RWPE2 (cell line): Measurements from ENCODE around the gene HLA-A.

Source experiments
- ATAC-seq: fragments of 200-7000 bp; cut with Tn5 transposase; 3 replicates; pipeline ENCODE4 v1.9.1; 2021; ENCODE audit warnings: low read depth
- DNase-seq: peaks from one replicate; pipeline ENCODE4 v3.0.0-alpha.2; 2020; ENCODE audit warnings: low spot score
- H3K27ac ChIP-seq: fragments of 450-650 bp; 2 replicates; pipeline ENCODE4 v1.5.1; 2017; ENCODE audit warnings: mild to moderate bottlenecking; ENCODE audit not compliant: poor library complexity, severe bottlenecking
- H3K27me3 ChIP-seq: fragments of 250-450 bp; sonication (Bioruptor Pico); 2 replicates; pipeline ENCODE4 v1.5.1; 2021; ENCODE audit warnings: mild to moderate bottlenecking, moderate library complexity; ENCODE audit not compliant: insufficient read depth, poor library complexity, severe bottlenecking
- H3K36me3 ChIP-seq: fragments of 250-450 bp; sonication (Bioruptor Pico); 2 replicates; pipeline ENCODE4 v1.5.1; 2020; ENCODE audit warnings: low read depth, mild to moderate bottlenecking, moderate library complexity
- H3K4me1 ChIP-seq: fragments of 250-450 bp; sonication (Bioruptor Pico); 2 replicates; pipeline ENCODE4 v1.5.1; 2021; ENCODE audit warnings: mild to moderate bottlenecking, moderate library complexity; ENCODE audit not compliant: insufficient read depth, poor library complexity, severe bottlenecking
- H3K4me3 ChIP-seq: fragments of 250-450 bp; sonication (Bioruptor Pico); 2 replicates; pipeline ENCODE4 v1.5.1; 2021; ENCODE audit warnings: mild to moderate bottlenecking, moderate library complexity; ENCODE audit not compliant: severe bottlenecking
- H3K9me3 ChIP-seq: fragments of 250-450 bp; sonication (Bioruptor Pico); 2 replicates; pipeline ENCODE4 v1.5.1; 2021; ENCODE audit warnings: mild to moderate bottlenecking, moderate library complexity; ENCODE audit not compliant: severe bottlenecking
- TF ChIP-seq, protein P1 (sequence below): fragments of 450-650 bp; IDR thresholded peaks from one replicate; pipeline ENCODE4 v1.5.1; 2017; ENCODE audit warnings: mild to moderate bottlenecking, moderate library complexity; ENCODE audit not compliant: poor library complexity, severe bottlenecking

The HLA-A gene

DNA sequence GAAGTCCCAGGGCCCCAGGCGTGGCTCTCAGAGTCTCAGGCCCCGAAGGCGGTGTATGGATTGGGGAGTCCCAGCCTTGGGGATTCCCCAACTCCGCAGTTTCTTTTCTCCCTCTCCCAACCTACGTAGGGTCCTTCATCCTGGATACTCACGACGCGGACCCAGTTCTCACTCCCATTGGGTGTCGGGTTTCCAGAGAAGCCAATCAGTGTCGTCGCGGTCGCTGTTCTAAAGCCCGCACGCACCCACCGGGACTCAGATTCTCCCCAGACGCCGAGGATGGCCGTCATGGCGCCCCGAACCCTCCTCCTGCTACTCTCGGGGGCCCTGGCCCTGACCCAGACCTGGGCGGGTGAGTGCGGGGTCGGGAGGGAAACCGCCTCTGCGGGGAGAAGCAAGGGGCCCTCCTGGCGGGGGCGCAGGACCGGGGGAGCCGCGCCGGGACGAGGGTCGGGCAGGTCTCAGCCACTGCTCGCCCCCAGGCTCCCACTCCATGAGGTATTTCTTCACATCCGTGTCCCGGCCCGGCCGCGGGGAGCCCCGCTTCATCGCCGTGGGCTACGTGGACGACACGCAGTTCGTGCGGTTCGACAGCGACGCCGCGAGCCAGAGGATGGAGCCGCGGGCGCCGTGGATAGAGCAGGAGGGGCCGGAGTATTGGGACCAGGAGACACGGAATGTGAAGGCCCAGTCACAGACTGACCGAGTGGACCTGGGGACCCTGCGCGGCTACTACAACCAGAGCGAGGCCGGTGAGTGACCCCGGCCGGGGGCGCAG, at the start of gene HLA-A:
TSS of gene HLA-A (plus strand) at position 258 of the 778 bp plus-strand sequence. CDS start at position 280, 22 bp downstream.
- Histone ChIP-seq H3K4me1 (peaks cover 5% of the 10 kb centered on the region), H3K27ac (peak within 1 kb of the TSS; percentile 45)

DNA sequence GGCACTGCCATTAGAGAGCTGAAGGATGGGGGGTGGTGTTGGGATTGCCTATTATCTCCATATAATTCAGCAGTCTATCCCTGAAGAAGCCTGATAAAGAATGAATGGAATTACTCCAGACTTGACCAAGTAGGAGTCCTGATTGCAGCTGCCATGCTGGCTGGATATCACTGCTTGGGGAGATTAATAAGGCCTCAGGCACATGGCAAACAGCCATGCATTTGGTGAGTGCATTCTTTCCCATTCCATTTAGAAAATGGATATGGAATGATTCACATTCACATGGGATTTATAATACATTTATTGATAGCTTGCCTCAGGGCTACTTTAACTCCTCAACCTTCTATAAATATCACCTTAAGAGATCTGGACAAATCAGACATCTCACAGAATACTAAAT, 49.6 kb upstream of the HLA-A start:
- no peak for ATAC-seq
- no peak overlapping the region for H3K4me3 ChIP-seq
- H3K27me3 ChIP-seq, result no peaks in the 10 kb centered on the region
- no peak for DNase-seq
- H3K27ac ChIP-seq, result no peak overlapping the region
- no peaks in the 10 kb centered on the region for H3K4me1 ChIP-seq
- no peaks in the 10 kb centered on the region for H3K36me3 ChIP-seq
- TF ChIP-seq, protein P1, sequence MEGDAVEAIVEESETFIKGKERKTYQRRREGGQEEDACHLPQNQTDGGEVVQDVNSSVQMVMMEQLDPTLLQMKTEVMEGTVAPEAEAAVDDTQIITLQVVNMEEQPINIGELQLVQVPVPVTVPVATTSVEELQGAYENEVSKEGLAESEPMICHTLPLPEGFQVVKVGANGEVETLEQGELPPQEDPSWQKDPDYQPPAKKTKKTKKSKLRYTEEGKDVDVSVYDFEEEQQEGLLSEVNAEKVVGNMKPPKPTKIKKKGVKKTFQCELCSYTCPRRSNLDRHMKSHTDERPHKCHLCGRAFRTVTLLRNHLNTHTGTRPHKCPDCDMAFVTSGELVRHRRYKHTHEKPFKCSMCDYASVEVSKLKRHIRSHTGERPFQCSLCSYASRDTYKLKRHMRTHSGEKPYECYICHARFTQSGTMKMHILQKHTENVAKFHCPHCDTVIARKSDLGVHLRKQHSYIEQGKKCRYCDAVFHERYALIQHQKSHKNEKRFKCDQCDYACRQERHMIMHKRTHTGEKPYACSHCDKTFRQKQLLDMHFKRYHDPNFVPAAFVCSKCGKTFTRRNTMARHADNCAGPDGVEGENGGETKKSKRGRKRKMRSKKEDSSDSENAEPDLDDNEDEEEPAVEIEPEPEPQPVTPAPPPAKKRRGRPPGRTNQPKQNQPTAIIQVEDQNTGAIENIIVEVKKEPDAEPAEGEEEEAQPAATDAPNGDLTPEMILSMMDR, result no peak
- no peaks in the 10 kb centered on the region for H3K9me3 ChIP-seq

More for the DNA sequence above, at the start of gene HLA-A:
- no peaks in the 10 kb centered on the region for H3K27me3 ChIP-seq
- H3K9me3 ChIP-seq, result no peaks in the 10 kb centered on the region
- H3K4me3 ChIP-seq, result peak within 1 kb of the TSS; percentile 56
- H3K36me3 ChIP-seq, result peaks cover 31% of the 10 kb centered on the region
- DNase-seq (peak; percentile 91), ATAC-seq (peak; percentile 97)
- TF ChIP-seq, protein P1, result peak; percentile 22

DNA sequence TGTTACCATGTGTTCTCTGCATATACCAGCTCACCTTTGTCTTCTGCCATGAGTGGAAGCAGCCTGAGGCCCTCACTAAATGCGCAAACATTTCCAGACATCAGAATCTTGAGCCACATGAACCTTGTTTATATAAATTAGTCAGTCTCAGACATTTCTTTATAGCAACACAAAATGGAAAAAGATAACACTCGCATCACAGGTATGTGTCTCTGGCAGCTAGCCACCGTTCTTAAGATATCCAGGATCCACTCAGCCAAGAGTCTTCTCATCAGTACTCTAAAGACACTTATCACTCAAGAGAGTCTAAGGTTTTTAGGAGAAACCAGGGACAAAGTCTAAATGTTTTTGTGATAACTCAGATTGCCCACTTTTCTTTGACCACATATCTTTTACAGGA, 43.1 kb upstream of the HLA-A start:
- no peak overlapping the region for H3K27ac ChIP-seq
- ATAC-seq, result no peak
- H3K27me3 ChIP-seq, result no peaks in the 10 kb centered on the region
- no peak for DNase-seq
- H3K9me3 ChIP-seq, result no peaks in the 10 kb centered on the region
- H3K4me3 ChIP-seq, result no peak overlapping the region
- TF ChIP-seq, protein P1, result no peak
- no peaks in the 10 kb centered on the region for H3K4me1 ChIP-seq
- no peaks in the 10 kb centered on the region for H3K36me3 ChIP-seq

DNA sequence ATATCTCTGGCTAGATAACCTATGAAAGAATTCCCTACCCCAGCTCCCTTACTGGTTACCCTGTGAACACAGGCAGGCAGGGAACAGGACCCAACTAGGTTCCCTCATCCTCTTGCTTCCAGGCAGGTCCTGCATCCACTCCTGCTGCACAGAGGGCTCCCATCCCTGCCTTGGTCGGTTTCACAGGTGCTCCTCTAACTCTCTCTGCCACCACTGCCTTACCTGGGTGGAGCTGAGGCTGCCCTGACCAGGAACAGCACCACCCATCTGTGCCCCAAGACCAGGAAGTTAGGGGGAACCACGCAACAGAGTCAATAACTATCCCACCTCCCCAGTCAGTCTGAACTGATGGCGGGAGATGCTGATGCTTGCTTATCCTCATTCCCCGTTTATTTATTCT, 37.0 kb upstream of the HLA-A start:
- DNase-seq, result no peak

More for the DNA sequence above, 37.0 kb upstream of the HLA-A start:
- Histone ChIP-seq H3K9me3 (no peaks in the 10 kb centered on the region), H3K27me3 (no peaks in the 10 kb centered on the region), H3K4me3 (no peak overlapping the region), H3K36me3 (no peaks in the 10 kb centered on the region), H3K4me1 (no peaks in the 10 kb centered on the region), H3K27ac (no peak overlapping the region)
- ATAC-seq, result no peak
- TF ChIP-seq, protein P1, result no peak
